Endodermal cell (in vitro differentiated cells): ENCODE data around the gene PTRH2. TPM values are rescaled to one million over a fixed set of nuclear protein-coding genes. Genes with fewer than 3 reads are reported as not detected.

Source experiments
- DNase-seq: peaks from one replicate; pipeline ENCODE4 v3.0.0-alpha.2; 2017
- H3K27ac ChIP-seq: 2 replicates; pipeline ENCODE4 v1.5.1; 2013; ENCODE audit warnings: mild to moderate bottlenecking, low read depth, low read length, moderate library complexity
- H3K27me3 ChIP-seq: 2 replicates; pipeline ENCODE4 v1.6.1; 2013; ENCODE audit warnings: mild to moderate bottlenecking, low read length, moderate library complexity; ENCODE audit not compliant: insufficient read depth, control insufficient read depth, poor library complexity, severe bottlenecking
- H3K36me3 ChIP-seq: 2 replicates; pipeline ENCODE4 v1.7.0; 2013; ENCODE audit warnings: mild to moderate bottlenecking, low read length, moderate library complexity; ENCODE audit not compliant: control insufficient read depth, insufficient read depth
- H3K4me1 ChIP-seq: one replicate; pipeline ENCODE4 v1.7.0; 2013; ENCODE audit warnings: low read length; ENCODE audit not compliant: control insufficient read depth, insufficient read depth
- H3K4me3 ChIP-seq: 2 replicates; pipeline ENCODE4 v1.5.1; 2013; ENCODE audit warnings: mild to moderate bottlenecking, low read length, moderate library complexity
- H3K9ac ChIP-seq: 2 replicates; pipeline ENCODE4 v1.6.1; 2013; ENCODE audit warnings: mild to moderate bottlenecking, low read length, moderate library complexity; ENCODE audit not compliant: poor library complexity, severe bottlenecking; ENCODE audit errors: extremely low read depth
- H3K9me3 ChIP-seq: 2 replicates; pipeline ENCODE4 v1.6.1; 2013; ENCODE audit warnings: mild to moderate bottlenecking, low read length, moderate library complexity; ENCODE audit not compliant: control insufficient read depth
- H3K27ac Mint-ChIP-seq: 2 replicates; pipeline ENCODE4 v1.8.0; 2020; ENCODE audit warnings: mixed read lengths
- H3K27me3 Mint-ChIP-seq: 2 replicates; pipeline ENCODE4 v1.8.0; 2021; ENCODE audit warnings: mild to moderate bottlenecking, mixed read lengths; ENCODE audit not compliant: insufficient read depth
- H3K36me3 Mint-ChIP-seq: 2 replicates; pipeline ENCODE4 v1.8.0; 2020; ENCODE audit warnings: low read depth, mixed read lengths
- H3K4me1 Mint-ChIP-seq: 2 replicates; pipeline ENCODE4 v1.8.0; 2020; ENCODE audit warnings: mixed read lengths
- H3K4me3 Mint-ChIP-seq: 2 replicates; pipeline ENCODE4 v1.8.0; 2020; ENCODE audit warnings: mild to moderate bottlenecking, moderate library complexity, mixed read lengths
- H3K9me3 Mint-ChIP-seq: 2 replicates; pipeline ENCODE4 v1.8.0; 2020; ENCODE audit warnings: mild to moderate bottlenecking, mixed read lengths
- WGBS, 2 experiments: methylation state at CpG; one replicate each; pipeline versions ENCODE4 v1.1.5 to v1.1.7; 2013; ENCODE audit warnings: missing lambda C conversion rate in 2 of 2, mixed read lengths in 1 of 2; ENCODE audit not compliant: insufficient coverage in 1 of 2, insufficient read length in 1 of 2; 5-methylcytosine and 5-hydroxymethylcytosine counted together
- total RNA-seq, 2 donors: library from RNA; stranded (reverse); fragmentation: NEBNext Ultra II Directional in 1 of 2; extraction: Animal tissue kit (Norgen Biotek cat#: 25700) in 1 of 2; gene quantifications; 2 replicates in 1 of 2; 3 replicates in 1 of 2; pipeline ENCODE4 v1.2.1, GENCODE V29; 2021
- TF ChIP-seq, protein P1 (sequence below): fragments of 200-600 bp; sonication (generic); conservative IDR thresholded peaks from 2 replicates; pipeline ENCODE4 v1.5.0; 2021; ENCODE audit warnings: antibody characterized with exemption, mild to moderate bottlenecking

PTRH2 gene
- total RNA-seq, 2 donors from 2014 or later = 21.6 to 23.6 TPM

DNA sequence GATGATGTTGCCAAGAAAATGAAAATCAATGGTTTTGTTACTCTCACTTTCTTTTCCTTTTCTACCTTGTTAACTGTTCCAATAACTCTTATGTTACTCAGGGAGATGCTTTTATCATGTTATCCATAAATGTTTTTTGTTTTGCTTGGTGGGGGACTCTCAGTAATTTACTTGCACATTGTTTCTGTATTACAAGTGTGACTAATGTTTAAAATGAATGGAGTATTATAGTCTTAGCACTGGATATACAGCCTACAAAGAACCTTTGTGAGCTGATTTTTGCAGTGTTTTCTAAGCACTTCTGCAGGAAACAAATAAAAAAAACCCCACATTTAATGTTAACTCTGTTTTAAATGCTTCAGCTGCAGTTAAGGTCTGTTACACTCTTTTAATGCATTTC, 12.3 kb upstream of the PTRH2 start:
- TF ChIP-seq, protein P1, sequence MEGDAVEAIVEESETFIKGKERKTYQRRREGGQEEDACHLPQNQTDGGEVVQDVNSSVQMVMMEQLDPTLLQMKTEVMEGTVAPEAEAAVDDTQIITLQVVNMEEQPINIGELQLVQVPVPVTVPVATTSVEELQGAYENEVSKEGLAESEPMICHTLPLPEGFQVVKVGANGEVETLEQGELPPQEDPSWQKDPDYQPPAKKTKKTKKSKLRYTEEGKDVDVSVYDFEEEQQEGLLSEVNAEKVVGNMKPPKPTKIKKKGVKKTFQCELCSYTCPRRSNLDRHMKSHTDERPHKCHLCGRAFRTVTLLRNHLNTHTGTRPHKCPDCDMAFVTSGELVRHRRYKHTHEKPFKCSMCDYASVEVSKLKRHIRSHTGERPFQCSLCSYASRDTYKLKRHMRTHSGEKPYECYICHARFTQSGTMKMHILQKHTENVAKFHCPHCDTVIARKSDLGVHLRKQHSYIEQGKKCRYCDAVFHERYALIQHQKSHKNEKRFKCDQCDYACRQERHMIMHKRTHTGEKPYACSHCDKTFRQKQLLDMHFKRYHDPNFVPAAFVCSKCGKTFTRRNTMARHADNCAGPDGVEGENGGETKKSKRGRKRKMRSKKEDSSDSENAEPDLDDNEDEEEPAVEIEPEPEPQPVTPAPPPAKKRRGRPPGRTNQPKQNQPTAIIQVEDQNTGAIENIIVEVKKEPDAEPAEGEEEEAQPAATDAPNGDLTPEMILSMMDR = no peak
- H3K9me3 ChIP-seq = no peaks in the 10 kb centered on the region
- H3K4me1 ChIP-seq = no peaks in the 10 kb centered on the region
- Mint-ChIP-seq H3K27me3 (no peaks in the 10 kb centered on the region), H3K36me3 (peaks cover 4% of the 10 kb centered on the region), H3K4me3 (no peak overlapping the region), H3K27ac (no peak overlapping the region), H3K4me1 (peaks cover 6% of the 10 kb centered on the region), H3K9me3 (no peaks in the 10 kb centered on the region)
- no peak overlapping the region for H3K9ac ChIP-seq
- H3K4me3 ChIP-seq = no peak overlapping the region
- no peak for DNase-seq
- H3K27me3 ChIP-seq = no peaks in the 10 kb centered on the region
- no peaks in the 10 kb centered on the region for H3K36me3 ChIP-seq
- H3K27ac ChIP-seq = no peak overlapping the region

DNA sequence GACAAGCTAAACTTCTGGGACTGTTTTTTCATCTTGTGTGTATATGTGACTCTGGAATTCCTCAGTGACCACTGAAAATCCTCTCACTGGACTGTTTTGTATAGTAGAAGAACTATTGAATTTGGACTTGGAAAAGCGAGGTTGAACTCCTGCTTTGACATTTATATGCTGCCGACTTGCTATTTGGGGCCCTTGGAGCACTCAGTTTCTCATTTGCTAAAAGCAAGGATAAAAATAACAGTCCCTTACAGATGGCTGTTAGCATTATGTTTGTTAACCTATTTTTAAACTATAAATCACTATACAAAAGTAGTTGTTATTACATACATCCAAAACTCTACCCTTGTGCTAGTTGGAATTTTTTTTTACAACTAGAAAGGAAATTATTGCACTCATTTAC, 9.2 kb upstream of the PTRH2 start:
- H3K27ac Mint-ChIP-seq = no peak overlapping the region
- no peaks in the 10 kb centered on the region for H3K27me3 ChIP-seq
- no peak overlapping the region for H3K9ac ChIP-seq
- H3K4me3 ChIP-seq = no peak overlapping the region
- no peaks in the 10 kb centered on the region for H3K36me3 ChIP-seq
- DNase-seq = no peak
- 100% methylated on average over 1 to 2 of the region's 2 CpGs for WGBS, 2 experiments
- H3K9me3 Mint-ChIP-seq = no peaks in the 10 kb centered on the region
- peaks cover 3% of the 10 kb centered on the region for H3K4me1 Mint-ChIP-seq
- peaks cover 4% of the 10 kb centered on the region for H3K36me3 Mint-ChIP-seq
- no peaks in the 10 kb centered on the region for H3K4me1 ChIP-seq
- TF ChIP-seq, protein P1 = no peak
- H3K27me3 Mint-ChIP-seq = no peaks in the 10 kb centered on the region
- H3K9me3 ChIP-seq = no peaks in the 10 kb centered on the region
- H3K27ac ChIP-seq = no peak overlapping the region
- H3K4me3 Mint-ChIP-seq = no peak overlapping the region

DNA sequence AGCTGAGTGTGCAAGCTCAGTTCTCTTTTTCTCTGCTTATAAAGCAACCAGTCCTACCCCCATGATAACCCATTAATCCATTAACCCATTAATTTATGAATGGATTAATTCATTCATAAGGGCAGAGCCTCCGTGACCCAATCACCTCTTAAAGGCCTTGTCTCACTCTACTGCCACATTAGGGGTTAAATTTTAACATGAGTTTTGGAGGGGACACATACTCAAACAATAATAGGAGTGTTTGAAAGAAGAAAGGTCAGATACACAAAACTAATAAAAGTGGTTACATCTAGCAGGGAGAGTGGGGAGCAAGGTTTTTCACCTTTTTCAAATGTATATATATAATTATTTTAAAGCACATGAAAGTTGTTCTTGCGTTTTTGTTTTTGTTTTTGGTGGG, 7.0 kb upstream of the PTRH2 start:
- Mint-ChIP-seq H3K9me3 (no peaks in the 10 kb centered on the region), H3K4me1 (peaks cover 6% of the 10 kb centered on the region), H3K27ac (no peak overlapping the region), H3K36me3 (peaks cover 4% of the 10 kb centered on the region), H3K4me3 (no peak overlapping the region), H3K27me3 (no peaks in the 10 kb centered on the region)
- Histone ChIP-seq H3K4me1 (no peaks in the 10 kb centered on the region), H3K27me3 (no peaks in the 10 kb centered on the region), H3K4me3 (no peak overlapping the region), H3K27ac (no peak overlapping the region), H3K9me3 (no peaks in the 10 kb centered on the region), H3K9ac (no peak overlapping the region), H3K36me3 (no peaks in the 10 kb centered on the region)
- TF ChIP-seq, protein P1 = no peak
- no peak for DNase-seq
- WGBS, 2 experiments = 93% methylated on average over 2 of the region's 2 CpGs; no CpG with 5 or more reads in 1 of the 2 experiments
